Hematopoietic multipotent progenitor cell treated with erythropoietin and hydrocortisone succinate and interleukin-3 and kit ligand, for 4 days (in vitro differentiated cells): ENCODE data around the gene TAS2R1.
"Not testable (repeated sequence)": the region's sequence is repeated elsewhere in the genome, so short reads cannot be mapped to it uniquely, and the experiment has no call there.

Source experiments
- DNase-seq: peaks from one replicate; pipeline ENCODE4 v3.0.0-alpha.2; 2015

The TAS2R1 gene

DNA sequence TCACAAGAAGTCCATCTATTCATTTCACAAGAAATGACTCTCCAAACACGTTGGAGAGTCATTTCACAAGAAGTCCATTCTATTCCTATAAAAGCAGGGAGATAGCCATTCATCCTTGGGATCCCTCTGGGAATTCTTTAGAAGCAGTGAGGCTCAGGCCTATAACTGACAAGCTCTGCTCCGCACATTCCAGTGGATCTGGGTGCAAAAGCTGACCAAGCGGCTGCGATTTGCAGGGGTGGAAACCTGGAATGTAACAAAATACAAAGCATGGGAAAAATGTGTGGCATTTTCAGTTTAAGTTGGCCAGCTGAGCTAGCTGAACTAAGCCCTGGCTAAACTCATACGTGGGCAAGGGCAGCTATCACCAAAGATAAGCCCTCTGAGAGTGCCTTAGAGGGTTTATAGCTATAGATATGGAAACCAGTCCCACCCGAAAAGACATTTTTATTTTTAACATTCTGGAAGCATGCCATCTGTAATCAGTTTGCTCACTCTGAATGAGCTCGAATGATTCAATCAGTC is 8.7 kb downstream of the TAS2R1 start:
- DNase-seq: no peak

DNA sequence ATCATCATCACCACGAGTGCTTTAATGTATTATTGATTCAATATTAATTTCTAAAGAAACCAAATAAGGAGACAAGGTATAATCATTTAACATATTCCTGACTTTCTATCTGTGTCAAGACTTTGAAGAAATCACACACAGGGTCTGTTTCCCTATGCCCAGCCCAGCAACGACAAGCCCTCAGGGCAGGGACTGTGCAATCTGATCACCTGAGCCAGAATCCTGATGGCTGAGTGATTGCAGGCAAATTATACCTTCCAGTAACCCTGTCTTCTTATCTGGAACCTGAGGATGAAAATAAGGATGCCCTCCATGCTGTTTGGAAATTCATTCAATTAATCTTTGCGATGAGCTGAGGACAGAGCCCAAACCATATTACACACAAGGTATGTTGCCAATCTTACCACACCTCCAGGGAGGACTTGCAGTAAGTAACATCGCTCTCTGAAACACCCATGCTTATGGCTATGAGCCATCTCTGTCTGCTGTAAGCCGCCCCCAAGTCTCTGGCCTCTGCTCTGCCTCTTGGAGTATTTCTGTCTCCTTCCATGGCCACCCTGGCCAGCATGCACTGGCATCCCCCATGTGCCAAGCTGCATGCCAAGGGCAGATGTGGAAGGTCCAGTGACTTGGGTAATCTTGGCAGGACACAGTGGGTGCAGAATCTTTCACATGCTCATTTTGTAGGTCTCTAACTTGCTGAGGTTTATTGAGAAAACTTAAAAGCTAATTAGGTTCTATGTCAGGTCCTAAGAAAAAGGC is 10.6 kb downstream of the TAS2R1 start:
- DNase-seq: no peak

- DNase-seq: no peak
Measured at GRCh38 chr5:9617739-9618504, 12.2 kb downstream of the TAS2R1 start.

- no peak for DNase-seq
Measured at GRCh38 chr5:9617221-9617620, 12.9 kb downstream of the TAS2R1 start.

- no peak for DNase-seq
Measured at GRCh38 chr5:9615331-9615730, 14.8 kb downstream of the TAS2R1 start.

DNA sequence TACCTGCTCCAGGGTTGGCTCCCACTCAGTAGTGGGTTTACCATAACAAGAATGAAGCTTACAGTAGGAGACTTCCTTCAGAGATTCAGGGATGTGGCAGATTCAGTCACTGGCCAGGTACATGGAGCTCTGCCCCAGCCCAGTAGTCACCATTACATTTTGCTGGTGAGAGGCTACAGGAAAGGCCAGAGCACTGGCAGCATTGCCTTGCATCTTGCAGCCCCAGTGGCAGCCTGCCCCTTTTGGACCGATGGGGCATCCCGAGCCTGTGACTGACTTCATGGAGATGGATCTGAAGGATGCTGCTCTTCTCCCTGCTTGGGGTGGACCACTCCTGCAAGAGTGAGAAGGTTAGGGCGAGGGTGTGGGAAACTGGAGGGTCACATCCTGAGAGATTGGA is 16.8 kb downstream of the TAS2R1 start:
- DNase-seq: no peak

GRCh38 chr5:9610969-9611368 is 19.2 kb downstream of the TAS2R1 start:
- DNase-seq: no peak

DNA sequence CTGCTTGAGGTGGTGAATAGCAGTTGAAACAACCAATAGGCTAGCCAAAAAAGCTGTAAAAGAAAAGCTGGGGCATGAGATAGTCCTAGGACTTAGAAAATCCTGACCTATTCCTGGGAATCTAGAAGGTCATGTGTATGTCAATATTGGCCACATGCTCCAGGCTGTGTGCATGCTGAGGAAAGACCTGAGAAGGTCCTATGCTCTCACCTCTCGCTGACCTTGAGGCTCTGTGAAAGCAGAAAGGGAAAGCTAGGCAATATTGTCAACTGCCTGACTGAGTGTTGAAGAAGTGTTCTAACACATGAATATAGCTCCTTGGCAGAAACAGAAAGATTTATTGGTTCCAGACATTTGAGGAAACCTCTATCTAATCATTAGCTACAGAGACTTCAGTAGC is 19.8 kb downstream of the TAS2R1 start:
- no peak for DNase-seq

GRCh38 chr5:9608093-9608492 is 22.1 kb downstream of the TAS2R1 start:
- no peak for DNase-seq

DNA sequence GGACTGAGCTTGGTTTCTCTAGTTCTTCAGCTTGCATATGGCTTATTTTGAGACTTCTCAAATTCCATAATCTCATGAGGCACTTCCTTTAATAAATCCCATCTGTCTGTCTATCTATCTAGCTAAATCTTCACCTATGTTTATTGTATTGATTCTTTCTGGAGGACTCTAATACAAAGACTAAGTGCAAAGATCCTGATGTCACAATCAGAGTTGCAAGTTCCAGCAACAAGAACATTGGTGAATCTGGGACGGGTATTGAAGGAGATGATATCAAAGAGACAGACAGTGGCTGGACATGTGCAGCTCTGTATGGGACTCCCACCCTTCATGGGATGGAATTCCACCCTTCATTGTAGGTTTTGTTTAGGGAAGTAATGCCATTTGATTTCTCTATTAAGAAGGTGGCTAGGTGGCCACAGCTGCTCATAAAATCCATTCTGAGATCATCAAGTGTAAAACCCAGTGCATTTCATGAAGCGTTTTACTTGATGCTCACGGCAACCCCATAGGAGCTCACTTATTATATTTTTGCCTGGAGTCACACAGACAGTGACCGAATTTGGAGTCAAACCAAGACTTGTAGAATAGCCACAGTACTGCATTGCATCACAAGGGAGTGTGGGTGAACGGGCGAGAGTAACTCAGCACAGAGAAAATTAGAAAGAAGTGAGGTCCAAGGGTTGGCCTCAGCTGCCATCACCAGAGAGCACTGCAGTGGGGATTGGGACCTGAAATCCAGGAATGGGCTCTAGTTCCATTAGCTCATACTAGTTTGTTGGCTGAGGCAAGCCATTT is 24.9 kb downstream of the TAS2R1 start:
- DNase-seq: no peak

DNA sequence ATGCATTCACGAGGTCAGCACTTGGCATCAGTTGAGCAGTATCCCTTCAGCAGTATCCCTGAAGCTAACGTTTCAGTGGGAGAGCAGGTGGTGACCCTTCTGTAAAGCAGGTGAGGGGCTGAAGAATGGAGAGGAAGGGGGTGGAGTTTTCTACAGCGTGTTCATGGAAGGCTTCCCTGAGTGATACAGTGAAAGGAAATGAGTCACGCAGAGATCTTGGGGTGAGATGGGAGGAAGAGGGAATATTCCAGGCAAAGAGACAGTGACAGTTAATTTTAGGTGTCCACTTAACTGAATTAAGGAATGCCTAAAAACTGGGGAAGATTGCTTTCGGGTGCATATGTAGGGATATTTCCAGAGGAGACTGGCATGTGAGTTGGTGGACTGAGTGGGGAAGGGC is 25.7 kb downstream of the TAS2R1 start:
- DNase-seq: no peak

DNA sequence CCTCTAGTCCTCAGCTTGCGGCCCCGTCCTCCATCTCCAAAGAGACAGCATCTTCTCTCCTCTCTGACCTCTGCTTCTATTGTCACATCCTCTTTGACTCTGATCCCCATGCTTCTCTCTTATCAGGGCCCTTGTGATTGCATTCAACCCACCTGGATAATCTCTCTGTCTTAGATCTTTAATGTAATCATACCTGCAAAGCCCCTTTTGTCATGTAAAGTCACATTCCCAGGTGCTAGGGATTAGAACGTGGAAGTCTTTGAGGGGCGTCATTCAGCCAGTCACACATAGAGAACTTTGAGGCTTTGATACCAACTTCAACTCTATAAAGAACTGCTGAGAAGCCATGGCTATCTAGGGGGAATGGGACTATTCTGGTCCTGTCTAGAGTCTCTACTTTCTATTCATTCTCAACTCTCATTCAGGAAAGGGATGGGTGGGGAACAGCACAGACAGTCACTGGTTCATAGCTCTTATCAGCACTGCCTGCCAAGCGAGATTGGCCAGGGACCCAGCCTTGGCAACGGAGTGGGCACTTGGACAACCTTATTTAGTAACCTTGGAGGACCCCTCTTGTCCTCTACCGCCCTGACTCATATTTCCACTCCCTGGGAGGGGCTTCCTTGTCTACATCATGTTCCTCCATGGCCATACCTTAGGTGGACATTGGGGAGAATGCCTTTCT is 29.0 kb downstream of the TAS2R1 start:
- no peak for DNase-seq

- DNase-seq: no peak
Measured at GRCh38 chr5:9599391-9599790, 30.8 kb downstream of the TAS2R1 start.

GRCh38 chr5:9598329-9598728 is 31.8 kb downstream of the TAS2R1 start:
- not testable (repeated sequence) for DNase-seq

GRCh38 chr5:9597322-9597721 is 32.8 kb downstream of the TAS2R1 start:
- not testable (repeated sequence) for DNase-seq

- DNase-seq: no peak
Measured at GRCh38 chr5:9596824-9597223, 33.3 kb downstream of the TAS2R1 start.

- no peak for DNase-seq
Measured at GRCh38 chr5:9596171-9596780, 33.9 kb downstream of the TAS2R1 start.

GRCh38 chr5:9594913-9595312 is 35.2 kb downstream of the TAS2R1 start:
- no peak for DNase-seq

DNA sequence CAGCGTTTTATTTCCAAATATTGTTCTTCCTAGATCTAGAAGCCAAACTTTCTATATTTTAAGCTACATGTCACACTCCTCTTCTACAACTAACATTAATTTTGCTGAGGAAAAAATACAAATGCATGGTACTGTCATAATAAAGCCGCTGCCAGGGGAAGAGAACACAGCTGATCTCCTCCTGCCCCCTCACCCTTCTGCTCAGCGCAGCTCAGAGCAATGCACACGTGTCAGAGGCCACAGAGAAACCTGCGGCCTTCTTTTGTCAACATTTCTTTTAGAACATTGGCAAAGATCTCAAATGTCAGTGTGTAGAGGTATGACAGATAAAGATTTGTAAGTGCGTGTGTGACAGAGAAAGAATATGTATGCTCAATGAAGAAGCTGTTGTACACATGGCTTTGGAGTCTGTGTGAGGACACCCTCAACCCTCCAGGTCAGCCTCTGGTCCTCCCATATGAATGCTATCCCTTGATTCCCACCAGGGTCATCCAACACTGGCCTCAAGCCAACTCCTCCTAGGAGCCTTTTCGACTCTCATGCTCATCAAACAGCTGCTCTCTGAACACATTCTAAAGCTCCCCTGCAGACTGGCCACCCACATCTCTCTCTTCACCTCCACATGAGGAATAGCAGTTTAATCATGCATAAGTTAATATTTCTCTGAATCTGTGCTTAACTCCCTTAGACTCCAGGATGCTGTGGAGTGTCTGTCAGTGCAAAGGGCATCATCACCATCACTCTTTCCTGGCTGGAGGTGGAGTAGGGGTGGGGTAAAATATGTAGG is 40.9 kb downstream of the TAS2R1 start:
- no peak for DNase-seq

DNA sequence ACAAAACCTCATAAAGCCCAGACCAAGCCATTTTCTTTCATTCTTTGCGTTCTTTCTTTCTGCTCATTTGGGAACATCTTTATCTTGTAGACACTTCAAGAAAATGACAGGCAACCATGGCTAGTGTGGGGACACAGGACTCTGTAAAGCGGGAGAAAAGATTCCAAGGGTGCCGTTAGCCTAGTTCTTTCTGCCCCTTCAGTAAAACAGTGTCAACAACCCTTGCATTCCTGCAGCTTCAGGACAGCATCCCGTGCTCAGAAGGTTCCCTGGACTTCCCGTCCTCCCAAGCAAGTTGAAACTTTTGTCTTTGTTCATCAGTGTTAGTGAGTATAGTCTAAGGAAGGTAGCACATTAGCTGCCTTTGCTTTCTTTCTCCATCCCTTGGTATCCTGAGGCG is 41.9 kb downstream of the TAS2R1 start:
- no peak for DNase-seq

GRCh38 chr5:9587135-9587534 is 43.0 kb downstream of the TAS2R1 start:
- no peak for DNase-seq
